Endothelial cell (in vitro differentiated cells): ENCODE results near the gene C13orf46. TPM values are rescaled to one million over a fixed set of nuclear protein-coding genes. Genes with fewer than 3 reads are reported as not detected.
A peak's percentile ranks its signal among the peaks of the same experiment; 100 is the strongest.

ENCODE experiments used
- DNase-seq: peaks from one replicate; pipeline ENCODE4 v3.0.0; 2021; ENCODE audit warnings: low spot score
- H3K27ac Mint-ChIP-seq: one replicate; pipeline ENCODE4 v1.8.0; 2021; ENCODE audit warnings: mixed read lengths, inconsistent platforms; ENCODE audit not compliant: unreplicated experiment
- H3K27me3 Mint-ChIP-seq: one replicate; pipeline ENCODE4 v1.8.0; 2021; ENCODE audit warnings: mild to moderate bottlenecking, moderate library complexity, mixed read lengths, inconsistent platforms; ENCODE audit not compliant: unreplicated experiment
- H3K36me3 Mint-ChIP-seq: one replicate; pipeline ENCODE4 v1.8.0; 2021; ENCODE audit warnings: mild to moderate bottlenecking, low read depth, mixed read lengths, inconsistent platforms; ENCODE audit not compliant: unreplicated experiment
- H3K4me1 Mint-ChIP-seq: one replicate; pipeline ENCODE4 v1.8.0; 2021; ENCODE audit warnings: mild to moderate bottlenecking, mixed read lengths, inconsistent platforms; ENCODE audit not compliant: unreplicated experiment
- H3K4me3 Mint-ChIP-seq: one replicate; pipeline ENCODE4 v1.8.0; 2021; ENCODE audit warnings: mild to moderate bottlenecking, mixed read lengths, inconsistent platforms; ENCODE audit not compliant: unreplicated experiment
- H3K9me3 Mint-ChIP-seq: one replicate; pipeline ENCODE4 v1.8.0; 2021; ENCODE audit warnings: mixed read lengths, inconsistent platforms; ENCODE audit not compliant: unreplicated experiment
- CTCF ChIP-seq: fragments of 200-600 bp; sonication (generic); IDR thresholded peaks from one replicate; pipeline ENCODE4 v1.5.0; 2021; ENCODE audit warnings: antibody characterized with exemption; ENCODE audit not compliant: unreplicated experiment
- total RNA-seq: library from RNA; stranded (reverse); fragmentation: NEBNext Ultra II Directional; extraction: Animal tissue kit (Norgen Biotek cat#: 25700); gene quantifications from one replicate; pipeline ENCODE4 v1.2.1, GENCODE V29; 2021; ENCODE audit not compliant: unreplicated experiment

Gene C13orf46
- total RNA-seq, 1 donor from 2014 or later = 1.5 TPM

- H3K9me3 Mint-ChIP-seq = peaks cover 5% of the 10 kb centered on the region
- no peaks in the 10 kb centered on the region for H3K4me1 Mint-ChIP-seq
- no peak overlapping the region for H3K27ac Mint-ChIP-seq
- H3K4me3 Mint-ChIP-seq = no peak overlapping the region
- H3K27me3 Mint-ChIP-seq = peaks cover 24% of the 10 kb centered on the region
- no peak for TF ChIP-seq CTCF
- no peak for DNase-seq
- peaks cover 32% of the 10 kb centered on the region for H3K36me3 Mint-ChIP-seq
Measured at GRCh38 chr13:113952151-113952982, 21.5 kb downstream of the C13orf46 start.

GRCh38 chr13:113951246-113951999 lies 22.5 kb downstream of the C13orf46 start:
- H3K9me3 Mint-ChIP-seq = peaks cover 5% of the 10 kb centered on the region
- no peaks in the 10 kb centered on the region for H3K4me1 Mint-ChIP-seq
- no peak overlapping the region for H3K4me3 Mint-ChIP-seq
- no peak for TF ChIP-seq CTCF
- H3K36me3 Mint-ChIP-seq = peaks cover 24% of the 10 kb centered on the region
- no peak overlapping the region for H3K27ac Mint-ChIP-seq
- peak; percentile 68 for DNase-seq
- H3K27me3 Mint-ChIP-seq = peaks cover 22% of the 10 kb centered on the region

GRCh38 chr13:113950451-113951245 lies 23.2 kb downstream of the C13orf46 start:
- Mint-ChIP-seq H3K4me1 (no peaks in the 10 kb centered on the region), H3K36me3 (peaks cover 16% of the 10 kb centered on the region), H3K4me3 (no peak overlapping the region), H3K27ac (no peak overlapping the region), H3K27me3 (peaks cover 18% of the 10 kb centered on the region), H3K9me3 (peaks cover under 1% of the 10 kb centered on the region)
- DNase-seq = no peak
- TF ChIP-seq CTCF = no peak

GRCh38 chr13:113949546-113949945 lies 24.3 kb downstream of the C13orf46 start:
- DNase-seq = no peak
- Mint-ChIP-seq H3K4me1 (no peaks in the 10 kb centered on the region), H3K9me3 (no peaks in the 10 kb centered on the region), H3K4me3 (no peak overlapping the region), H3K27me3 (peaks cover 15% of the 10 kb centered on the region), H3K36me3 (peaks cover 5% of the 10 kb centered on the region), H3K27ac (no peak overlapping the region)
- TF ChIP-seq CTCF = no peak
